Aortic smooth muscle cell (primary cell): ENCODE results near the gene SULT1E1. TPM values are rescaled to one million over a fixed set of nuclear protein-coding genes. Genes with fewer than 3 reads are reported as not detected.

Experiments used
- total RNA-seq: library from RNA; depleted of rRNA; stranded (reverse); fragments of >200 nt; gene quantifications from 2 replicates; pipeline ENCODE4 v1.2.3, GENCODE V29; 2014

Gene SULT1E1
- 4.2 and 12.0 TPM in 2 replicates for total RNA-seq

DNA sequence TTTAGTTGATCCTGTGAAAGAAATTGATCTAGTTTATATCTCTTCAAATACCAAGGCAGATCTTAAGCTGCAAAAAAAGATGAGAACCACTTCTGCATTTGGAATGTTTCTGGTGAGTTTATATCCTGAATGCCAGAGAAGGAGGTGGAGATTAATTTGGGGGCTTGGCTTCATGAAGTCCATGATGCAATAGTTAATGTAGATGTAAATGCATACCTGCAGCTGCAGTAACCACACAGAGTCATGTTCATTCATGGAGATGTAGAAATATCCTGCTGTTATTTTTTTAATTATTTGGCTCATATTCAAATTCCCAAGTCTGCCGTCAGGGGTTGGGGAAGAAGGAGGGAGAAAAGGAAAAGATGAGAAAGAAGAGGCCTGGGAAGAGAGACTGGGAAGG is at the start of gene SULT1E1:
TSS of gene SULT1E1 (minus strand) at position 94 of the 400 bp plus-strand sequence. CDS start 2,501 bp downstream, outside the sequence.

Other genes starting within 250 kb of the SULT1E1 start
- not detected in 2 replicates for gene UGT2A2, start 220.5 kb downstream of the SULT1E1 start, total RNA-seq
- under 0.01 and 0.13 TPM in 2 replicates for gene UGT2A1, start 206.9 kb downstream of the SULT1E1 start, total RNA-seq
- gene SULT1B1, start 99.5 kb downstream of the SULT1E1 start, total RNA-seq: 3.0 and 4.6 TPM in 2 replicates
- gene CSN1S1, start 70.9 kb upstream of the SULT1E1 start, total RNA-seq: not detected in 2 replicates
- not detected in 2 replicates for gene CSN2, start 105.6 kb upstream of the SULT1E1 start, total RNA-seq
- not detected in 2 replicates for gene STATH, start 135.8 kb upstream of the SULT1E1 start, total RNA-seq
- gene HTN3, start 168.3 kb upstream of the SULT1E1 start, total RNA-seq: not detected in 2 replicates
- gene HTN1, start 190.3 kb upstream of the SULT1E1 start, total RNA-seq: not detected in 2 replicates